RWPE2 (cell line): ENCODE results near the gene PIWIL4.

Experiments used
- ATAC-seq: fragments of 200-7000 bp; cut with Tn5 transposase; 3 replicates; pipeline ENCODE4 v1.9.1; 2021; ENCODE audit warnings: low read depth
- DNase-seq: peaks from one replicate; pipeline ENCODE4 v3.0.0-alpha.2; 2020; ENCODE audit warnings: low spot score
- H3K27ac ChIP-seq: fragments of 450-650 bp; 2 replicates; pipeline ENCODE4 v1.5.1; 2017; ENCODE audit warnings: mild to moderate bottlenecking; ENCODE audit not compliant: poor library complexity, severe bottlenecking
- H3K27me3 ChIP-seq: fragments of 250-450 bp; sonication (Bioruptor Pico); 2 replicates; pipeline ENCODE4 v1.5.1; 2021; ENCODE audit warnings: mild to moderate bottlenecking, moderate library complexity; ENCODE audit not compliant: insufficient read depth, poor library complexity, severe bottlenecking
- H3K36me3 ChIP-seq: fragments of 250-450 bp; sonication (Bioruptor Pico); 2 replicates; pipeline ENCODE4 v1.5.1; 2020; ENCODE audit warnings: low read depth, mild to moderate bottlenecking, moderate library complexity
- H3K4me1 ChIP-seq: fragments of 250-450 bp; sonication (Bioruptor Pico); 2 replicates; pipeline ENCODE4 v1.5.1; 2021; ENCODE audit warnings: mild to moderate bottlenecking, moderate library complexity; ENCODE audit not compliant: insufficient read depth, poor library complexity, severe bottlenecking
- H3K4me3 ChIP-seq: fragments of 250-450 bp; sonication (Bioruptor Pico); 2 replicates; pipeline ENCODE4 v1.5.1; 2021; ENCODE audit warnings: mild to moderate bottlenecking, moderate library complexity; ENCODE audit not compliant: severe bottlenecking
- H3K9me3 ChIP-seq: fragments of 250-450 bp; sonication (Bioruptor Pico); 2 replicates; pipeline ENCODE4 v1.5.1; 2021; ENCODE audit warnings: mild to moderate bottlenecking, moderate library complexity; ENCODE audit not compliant: severe bottlenecking
- CTCF ChIP-seq: fragments of 450-650 bp; IDR thresholded peaks from one replicate; pipeline ENCODE4 v1.5.1; 2017; ENCODE audit warnings: mild to moderate bottlenecking, moderate library complexity; ENCODE audit not compliant: poor library complexity, severe bottlenecking

Gene PIWIL4

GRCh38 chr11:94588366-94588942 lies 21.3 kb downstream of the PIWIL4 start:
- TF ChIP-seq CTCF = no peak
- Histone ChIP-seq H3K4me3 (no peak overlapping the region), H3K9me3 (no peaks in the 10 kb centered on the region), H3K36me3 (no peaks in the 10 kb centered on the region), H3K27ac (no peak overlapping the region), H3K27me3 (peaks cover 4% of the 10 kb centered on the region), H3K4me1 (no peaks in the 10 kb centered on the region)
- ATAC-seq = peak; percentile 29; the same call in 1 of the 3 replicates
- DNase-seq = no peak

- ATAC-seq = no peak
- no peak overlapping the region for H3K27ac ChIP-seq
- H3K4me3 ChIP-seq = no peak overlapping the region
- H3K9me3 ChIP-seq = no peaks in the 10 kb centered on the region
- DNase-seq = no peak
- H3K36me3 ChIP-seq = no peaks in the 10 kb centered on the region
- peaks cover 4% of the 10 kb centered on the region for H3K27me3 ChIP-seq
- no peak for TF ChIP-seq CTCF
- H3K4me1 ChIP-seq = no peaks in the 10 kb centered on the region
Observed at GRCh38 chr11:94590352-94591041, 23.3 kb downstream of the PIWIL4 start.

GRCh38 chr11:94593030-94593429 lies 25.9 kb downstream of the PIWIL4 start:
- Histone ChIP-seq H3K4me3 (no peak overlapping the region), H3K36me3 (no peaks in the 10 kb centered on the region), H3K9me3 (no peaks in the 10 kb centered on the region), H3K27ac (no peak overlapping the region), H3K4me1 (no peaks in the 10 kb centered on the region), H3K27me3 (peaks cover 4% of the 10 kb centered on the region)
- peak; percentile 46; the same call in 1 of the 3 replicates for ATAC-seq
- TF ChIP-seq CTCF = no peak
- no peak for DNase-seq

- Histone ChIP-seq H3K4me1 (no peaks in the 10 kb centered on the region), H3K9me3 (no peaks in the 10 kb centered on the region), H3K27ac (no peak overlapping the region), H3K27me3 (peaks cover 4% of the 10 kb centered on the region), H3K36me3 (no peaks in the 10 kb centered on the region), H3K4me3 (no peak overlapping the region)
- DNase-seq (no peak), ATAC-seq (no peak)
- TF ChIP-seq CTCF = no peak
Observed at GRCh38 chr11:94595076-94595475, 27.9 kb downstream of the PIWIL4 start.

GRCh38 chr11:94597896-94598295 lies 30.7 kb downstream of the PIWIL4 start:
- Histone ChIP-seq H3K4me3 (no peak overlapping the region), H3K36me3 (no peaks in the 10 kb centered on the region), H3K9me3 (no peaks in the 10 kb centered on the region), H3K27me3 (peaks cover 4% of the 10 kb centered on the region), H3K27ac (no peak overlapping the region), H3K4me1 (peaks cover 7% of the 10 kb centered on the region)
- TF ChIP-seq CTCF = peak; percentile 16
- DNase-seq = no peak
- ATAC-seq = no peak
